Fibroblast of lung (primary cell): ENCODE data around the gene UPP2. TPM values are rescaled to one million over a fixed set of nuclear protein-coding genes. Genes with fewer than 3 reads are reported as not detected.

Experiments
- DNase-seq, 2 donors: peaks; one replicate each; pipeline versions ENCODE4 v3.0.0 to v3.0.0-alpha.2; 2010; ENCODE audit warnings: low read depth in 2 of 2
- H2AFZ ChIP-seq: 2 replicates; pipeline ENCODE4 v1.5.1; 2012; ENCODE audit warnings: low read length, control low read depth, inconsistent platforms
- H3K27ac ChIP-seq: 2 replicates; pipeline ENCODE4 v1.5.1; 2011; ENCODE audit warnings: low read length, control low read depth; ENCODE audit not compliant: insufficient read depth
- H3K27me3 ChIP-seq: 2 replicates; pipeline ENCODE4 v1.5.1; 2011; ENCODE audit warnings: mild to moderate bottlenecking, low read length; ENCODE audit not compliant: control insufficient read depth, insufficient read depth
- H3K36me3 ChIP-seq: 2 replicates; pipeline ENCODE4 v1.5.1; 2011; ENCODE audit warnings: low read length; ENCODE audit not compliant: control insufficient read depth, insufficient read depth
- H3K4me1 ChIP-seq: 2 replicates; pipeline ENCODE4 v1.5.1; 2011; ENCODE audit warnings: low read length; ENCODE audit not compliant: control insufficient read depth, insufficient read depth; ENCODE audit errors: extremely low read depth
- H3K4me2 ChIP-seq: 2 replicates; pipeline ENCODE4 v1.5.1; 2011; ENCODE audit warnings: low read length, control low read depth; ENCODE audit not compliant: insufficient read depth; ENCODE audit errors: extremely low read depth
- H3K4me3 ChIP-seq, 4 experiments: fragments of 200-600 bp in 1 of 4; sonication (generic) in 1 of 4; replicated peaks in 1 of 4; 2 replicates each; pipeline ENCODE4 v1.5.1; 2011 to 2016; ENCODE audit warnings: low read length in 4 of 4, low read depth in 3 of 4, mild to moderate bottlenecking in 3 of 4, control low read depth in 2 of 4, inconsistent platforms in 1 of 4, mixed read lengths in 1 of 4; ENCODE audit not compliant: insufficient read depth in 1 of 4; ENCODE audit errors: control extremely low read depth in 1 of 4
- H3K79me2 ChIP-seq: 2 replicates; pipeline ENCODE4 v1.5.1; 2012; ENCODE audit warnings: mild to moderate bottlenecking, low read length, inconsistent platforms; ENCODE audit not compliant: control insufficient read depth, insufficient read depth
- H3K9ac ChIP-seq: 2 replicates; pipeline ENCODE4 v1.5.1; 2011; ENCODE audit warnings: mild to moderate bottlenecking, low read length, control low read depth; ENCODE audit not compliant: insufficient read depth
- H3K9me3 ChIP-seq: 2 replicates; pipeline ENCODE4 v1.5.1; 2012; ENCODE audit warnings: low read depth, low read length; ENCODE audit not compliant: control insufficient read depth, insufficient read depth
- H4K20me1 ChIP-seq: 2 replicates; pipeline ENCODE4 v1.5.1; 2011; ENCODE audit warnings: low read length; ENCODE audit not compliant: control insufficient read depth, insufficient read depth; ENCODE audit errors: extremely low read depth
- EZH2 ChIP-seq: IDR thresholded peaks from 2 replicates; pipeline ENCODE4 v1.5.1; 2012; ENCODE audit warnings: low read length, control low read depth, mild to moderate bottlenecking; ENCODE audit errors: missing control alignments
- polyA plus RNA-seq, 2 donors: library from polyadenylated mRNA; depleted of rRNA in 1 of 2; stranded (reverse) in 1 of 2; unstranded in 1 of 2; fragments of >200 nt; gene quantifications; 2 replicates each; pipeline ENCODE4 v1.2.1, GENCODE V29; 2011 to 2012; ENCODE audit warnings: missing spikeins in 1 of 2
- total RNA-seq: library from RNA; depleted of rRNA; stranded (reverse); fragments of >200 nt; gene quantifications from 2 replicates; pipeline ENCODE4 v1.2.1, GENCODE V29; 2014
- TF ChIP-seq, protein P1 (sequence below), 2 donors: IDR thresholded peaks in 1 of 2; conservative IDR thresholded peaks in 1 of 2; 1 replicate in 1 of 2; 2 replicates in 1 of 2; pipeline ENCODE4 v1.5.1; 2011 to 2012; ENCODE audit warnings: low read length in 2 of 2, control low read depth in 1 of 2, inconsistent platforms in 1 of 2, low read depth in 1 of 2, mild to moderate bottlenecking in 1 of 2

Gene UPP2
- total and polyA plus RNA-seq, 2 donors (not counting 1 experiment from before 2014, with no cell fraction given): not detected

DNA sequence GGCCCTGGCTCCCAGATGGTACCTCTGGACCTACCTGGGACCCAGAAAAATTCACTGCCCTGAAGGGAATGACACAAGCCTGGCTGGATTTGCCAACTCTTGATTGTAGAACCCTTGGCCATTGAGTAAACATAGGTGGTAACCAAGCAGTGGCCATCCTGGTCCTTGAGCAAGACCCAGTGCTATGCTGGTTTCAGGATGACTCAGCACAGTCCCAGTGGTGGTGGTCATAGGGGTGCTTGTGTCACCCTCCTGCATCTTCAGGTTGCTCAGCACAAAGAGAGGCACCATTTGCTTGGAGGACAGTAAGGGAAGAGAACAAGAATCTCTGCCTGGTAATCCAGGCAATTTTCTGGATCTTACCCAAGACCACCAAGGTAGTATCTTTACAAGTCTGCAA is 52.9 kb downstream of the UPP2 start:
- H3K4me2 ChIP-seq: no peak overlapping the region
- H3K36me3 ChIP-seq: no peaks in the 10 kb centered on the region
- no peak overlapping the region for H3K27ac ChIP-seq
- TF ChIP-seq, protein P1, sequence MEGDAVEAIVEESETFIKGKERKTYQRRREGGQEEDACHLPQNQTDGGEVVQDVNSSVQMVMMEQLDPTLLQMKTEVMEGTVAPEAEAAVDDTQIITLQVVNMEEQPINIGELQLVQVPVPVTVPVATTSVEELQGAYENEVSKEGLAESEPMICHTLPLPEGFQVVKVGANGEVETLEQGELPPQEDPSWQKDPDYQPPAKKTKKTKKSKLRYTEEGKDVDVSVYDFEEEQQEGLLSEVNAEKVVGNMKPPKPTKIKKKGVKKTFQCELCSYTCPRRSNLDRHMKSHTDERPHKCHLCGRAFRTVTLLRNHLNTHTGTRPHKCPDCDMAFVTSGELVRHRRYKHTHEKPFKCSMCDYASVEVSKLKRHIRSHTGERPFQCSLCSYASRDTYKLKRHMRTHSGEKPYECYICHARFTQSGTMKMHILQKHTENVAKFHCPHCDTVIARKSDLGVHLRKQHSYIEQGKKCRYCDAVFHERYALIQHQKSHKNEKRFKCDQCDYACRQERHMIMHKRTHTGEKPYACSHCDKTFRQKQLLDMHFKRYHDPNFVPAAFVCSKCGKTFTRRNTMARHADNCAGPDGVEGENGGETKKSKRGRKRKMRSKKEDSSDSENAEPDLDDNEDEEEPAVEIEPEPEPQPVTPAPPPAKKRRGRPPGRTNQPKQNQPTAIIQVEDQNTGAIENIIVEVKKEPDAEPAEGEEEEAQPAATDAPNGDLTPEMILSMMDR (conservative IDR thresholded peaks at IDR 0.05 in 1 of 2, IDR thresholded peaks at IDR 0.05 in 1 of 2; ENCODE audit: low read depth in 1 of 2, low read length in 2 of 2): no peak
- H3K79me2 ChIP-seq: no peaks in the 10 kb centered on the region
- H3K4me1 ChIP-seq: no peaks in the 10 kb centered on the region
- H4K20me1 ChIP-seq: no peaks in the 10 kb centered on the region
- DNase-seq: no peak
- H3K9me3 ChIP-seq: no peaks in the 10 kb centered on the region
- H3K27me3 ChIP-seq: no peaks in the 10 kb centered on the region
- H2AFZ ChIP-seq: no peak overlapping the region
- H3K9ac ChIP-seq: no peak overlapping the region
- no peak overlapping the region for H3K4me3 ChIP-seq

DNA sequence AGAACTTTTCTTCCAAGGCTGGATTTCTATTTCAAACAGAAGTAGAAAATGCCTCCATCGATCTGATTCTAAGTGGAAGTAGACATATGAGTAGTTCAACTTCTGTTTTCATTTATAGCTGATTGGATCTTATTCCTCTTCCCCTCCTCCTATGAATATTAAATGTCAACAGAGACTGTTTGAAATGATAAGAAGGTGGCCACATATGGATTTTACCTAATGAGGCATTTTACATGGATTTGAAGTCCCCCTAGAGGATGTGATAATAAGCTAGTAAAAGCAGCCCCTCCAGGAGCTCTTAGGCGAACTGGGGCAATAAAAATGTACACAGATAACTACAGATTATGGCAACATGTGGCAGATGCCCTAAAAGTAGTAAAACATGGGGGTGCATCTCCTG is 71.0 kb downstream of the UPP2 start:
- H3K4me3 ChIP-seq: no peak overlapping the region

DNA sequence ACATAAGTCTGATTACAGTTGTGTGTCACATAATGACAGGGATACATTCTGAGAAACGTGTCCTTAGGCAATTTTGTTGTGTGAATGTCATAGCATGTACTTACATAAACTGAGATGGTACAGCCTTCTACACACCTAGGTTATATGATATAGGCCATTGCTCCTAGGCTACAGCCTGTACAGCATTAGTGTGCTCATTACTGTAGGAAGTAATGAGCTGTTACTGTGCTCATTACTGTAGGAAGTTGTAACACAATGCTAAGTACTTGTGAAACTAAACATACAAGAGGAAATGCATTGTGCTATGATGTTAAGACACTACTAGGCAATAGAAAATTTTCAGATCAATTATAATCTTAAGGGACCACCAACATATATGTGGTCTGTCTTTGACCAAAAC is 72.8 kb downstream of the UPP2 start:
- Histone ChIP-seq H4K20me1 (no peaks in the 10 kb centered on the region), H3K27me3 (no peaks in the 10 kb centered on the region), H3K79me2 (no peaks in the 10 kb centered on the region), H3K9me3 (no peaks in the 10 kb centered on the region), H3K9ac (no peak overlapping the region), H2AFZ (no peak overlapping the region), H3K36me3 (no peaks in the 10 kb centered on the region), H3K4me1 (no peaks in the 10 kb centered on the region), H3K27ac (no peak overlapping the region), H3K4me2 (no peak overlapping the region), H3K4me3 (no peak overlapping the region)
- DNase-seq: no peak
- TF ChIP-seq EZH2: no peak
- TF ChIP-seq, protein P1 (conservative IDR thresholded peaks at IDR 0.05 in 1 of 2, IDR thresholded peaks at IDR 0.05 in 1 of 2; ENCODE audit: low read depth in 1 of 2, low read length in 2 of 2): no peak

More for the DNA sequence above, 71.0 kb downstream of the UPP2 start:
- H3K79me2 ChIP-seq: no peaks in the 10 kb centered on the region
- no peaks in the 10 kb centered on the region for H4K20me1 ChIP-seq
- no peak overlapping the region for H3K4me2 ChIP-seq
- no peaks in the 10 kb centered on the region for H3K27me3 ChIP-seq
- no peak for DNase-seq
- no peaks in the 10 kb centered on the region for H3K4me1 ChIP-seq
- H3K36me3 ChIP-seq: no peaks in the 10 kb centered on the region
- no peak for TF ChIP-seq EZH2
- TF ChIP-seq, protein P1 (conservative IDR thresholded peaks at IDR 0.05 in 1 of 2, IDR thresholded peaks at IDR 0.05 in 1 of 2; ENCODE audit: low read depth in 1 of 2, low read length in 2 of 2): no peak
- H3K27ac ChIP-seq: no peak overlapping the region
- no peaks in the 10 kb centered on the region for H3K9me3 ChIP-seq
- H2AFZ ChIP-seq: no peak overlapping the region
- no peak overlapping the region for H3K9ac ChIP-seq
